Amygdala (tissue), 56 donors: ENCODE data around the gene SASH3.

ENCODE experiments used
- DNase-seq, 56 donors: peaks; one replicate each; lab custom pipeline; 2025; lab: John Stamatoyannopoulos, UW

SASH3 gene

DNA sequence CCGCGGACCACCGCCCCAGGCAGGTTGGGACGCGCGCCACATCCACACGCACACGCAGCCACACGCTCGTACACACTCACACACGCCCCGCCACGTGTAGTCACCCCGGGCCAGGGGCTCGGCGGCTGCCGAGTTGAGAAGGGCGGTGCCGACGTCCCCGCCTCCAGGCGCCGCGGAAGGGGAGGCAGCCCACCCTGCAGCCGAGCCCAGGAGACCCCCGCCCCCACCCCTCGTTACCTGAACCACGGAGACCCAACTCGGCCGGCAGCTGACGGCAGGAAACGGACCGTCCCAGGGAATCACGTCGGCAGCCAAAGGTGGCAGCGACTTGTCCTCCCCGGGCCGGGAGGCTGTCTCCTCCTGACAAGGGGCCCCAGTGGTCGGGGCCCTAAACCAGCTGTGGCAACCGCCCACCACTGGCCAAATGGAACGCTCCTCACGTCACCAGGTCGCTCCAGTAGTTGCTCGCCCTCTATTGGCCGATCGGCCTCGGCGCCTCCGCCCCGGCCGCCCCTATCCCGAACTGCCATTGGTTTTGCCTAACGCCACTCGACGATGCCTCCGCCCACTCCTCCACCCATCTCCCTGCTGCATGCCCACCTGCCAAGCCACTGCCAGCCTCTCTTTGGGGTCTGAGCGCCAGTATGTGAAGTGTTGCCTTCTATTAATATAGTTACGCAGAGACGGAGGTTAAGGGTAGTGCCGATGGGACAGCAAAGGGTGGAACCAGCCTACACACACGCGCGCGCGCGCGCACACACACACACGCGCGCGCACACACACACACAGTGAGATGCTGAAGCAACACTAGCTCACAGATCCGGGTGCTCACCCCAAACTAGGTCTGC is 63.9 kb downstream of the SASH3 start, which contains the start of gene ZDHHC9:
ZDHHC9 (minus strand) TSS at position 428 of the 848 bp plus-strand sequence. CDS start 1,941 bp downstream, outside the sequence.
- peak; percentile 4 to 91 (median 78) for DNase-seq
